Renal cortex interstitium (tissue), 15 donors: ENCODE data around the gene PABPC3. TPM values are rescaled to one million over a fixed set of nuclear protein-coding genes. Genes with fewer than 3 reads are reported as not detected.

Experiments used
- DNase-seq, 11 donors: peaks; one replicate each; pipeline ENCODE4 v3.0.0-alpha.2; 2013; ENCODE audit warnings: low read depth in 9 of 11, low spot score in 4 of 11; ENCODE audit errors: extremely low read depth in 1 of 11
- long read RNA-seq, 16 experiments: transcript quantifications; one replicate each; lab custom pipeline, GENCODE V29; 2026
- polyA plus RNA-seq, 3 donors: library from polyadenylated mRNA; unstranded; fragments of 120-200 nt; gene quantifications; one replicate each; pipeline ENCODE4 v1.2.1, GENCODE V29; 2013; ENCODE audit not compliant: insufficient read length in 3 of 3

The PABPC3 gene
- 1 to 10 TPM; 1.2 to 1.7 (median 1.3) TPM for polyA plus RNA-seq
- long read RNA-seq, donor 1: 0 reads
- long read RNA-seq, donor 2: 0 reads
- long read RNA-seq, donor 3, partial matches to known transcripts: 0 of 2 reads
- long read RNA-seq, donor 3, other reads (novel, unspliced or antisense): 0 of 2 reads
- long read RNA-seq, donor 4, partial matches to known transcripts: 0 of 1 reads
- long read RNA-seq, donor 4, other reads (novel, unspliced or antisense): 0 of 1 reads
- long read RNA-seq, donor 5: 0 reads
- long read RNA-seq, donor 6: 0 reads
- long read RNA-seq, donor 7: 0 reads
- long read RNA-seq, donor 8, partial matches to known transcripts: 0 of 2 reads
- long read RNA-seq, donor 8, other reads (novel, unspliced or antisense): 0 of 2 reads
- long read RNA-seq, donor 9: 0 reads
- long read RNA-seq, donor 10: 0 reads
- long read RNA-seq, donor 11, partial matches to known transcripts: 0 of 1 reads
- long read RNA-seq, donor 11, other reads (novel, unspliced or antisense): 0 of 1 reads
- long read RNA-seq, donor 12: 0 reads
- long read RNA-seq, donor 13: 0 reads
- long read RNA-seq, donor 14: 0 reads
- long read RNA-seq, donor 15, partial matches to known transcripts: 0 of 1 reads
- long read RNA-seq, donor 15, other reads (novel, unspliced or antisense): 0 of 1 reads
- long read RNA-seq, donor 16, partial matches to known transcripts: 0 of 1 reads
- long read RNA-seq, donor 16, other reads (novel, unspliced or antisense): 0 of 1 reads

DNA sequence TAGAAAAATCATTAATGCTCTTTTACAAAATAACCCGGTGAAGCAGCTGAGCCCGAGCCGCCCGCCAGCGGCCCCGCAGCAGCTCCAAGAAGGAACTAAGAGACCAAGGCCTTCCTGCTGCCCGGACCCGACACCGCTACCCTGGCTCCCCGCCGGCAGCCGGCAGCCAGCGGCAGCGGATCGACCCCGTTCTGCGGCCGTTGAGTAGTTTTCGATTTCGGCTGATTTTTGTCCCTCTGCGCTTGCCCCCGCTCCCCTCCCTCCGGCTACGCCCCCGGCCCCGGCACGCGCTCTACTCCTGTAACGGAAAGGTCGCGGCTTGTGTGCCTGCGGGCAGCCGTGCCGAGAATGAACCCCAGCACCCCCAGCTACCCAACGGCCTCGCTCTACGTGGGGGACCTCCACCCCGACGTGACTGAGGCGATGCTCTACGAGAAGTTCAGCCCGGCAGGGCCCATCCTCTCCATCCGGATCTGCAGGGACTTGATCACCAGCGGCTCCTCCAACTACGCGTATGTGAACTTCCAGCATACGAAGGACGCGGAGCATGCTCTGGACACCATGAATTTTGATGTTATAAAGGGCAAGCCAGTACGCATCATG, at the start of gene PABPC3:
PABPC3 (plus strand) TSS at position 286 of the 603 bp plus-strand sequence; CDS start at position 349, 63 bp downstream.
- peak in 2 of 11 donors; percentile 9 to 15 for DNase-seq

GRCh38 chr13:25046274-25046984, 49.5 kb upstream of the PABPC3 start:
- peak in 1 of 11 donors; percentile 8 for DNase-seq

GRCh38 chr13:25046985-25047511, 48.9 kb upstream of the PABPC3 start:
- peak in 7 of 11 donors; percentile 11 to 47 (median 29) for DNase-seq

DNA sequence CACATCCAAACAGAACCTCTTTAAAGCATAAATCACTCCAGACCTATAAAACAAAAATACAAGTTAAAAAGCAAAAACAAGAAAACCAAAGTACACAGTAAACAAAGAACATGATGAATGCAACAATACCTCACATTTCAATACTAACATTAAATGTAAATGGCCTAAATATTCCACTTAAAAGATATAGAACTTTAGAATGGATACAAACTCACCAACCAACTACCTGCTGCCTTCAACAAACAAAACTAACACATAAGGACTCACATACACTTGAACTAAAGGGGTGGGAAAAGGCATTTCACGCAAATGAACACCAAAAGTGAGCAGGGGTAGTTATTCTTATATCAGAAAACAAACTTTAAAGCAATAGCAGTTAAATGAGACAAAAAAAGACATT, 44.9 kb upstream of the PABPC3 start:
- no peak for DNase-seq

- DNase-seq: no peak
These were observed 36.8 kb upstream of the PABPC3 start for GRCh38 chr13:25059166-25059565.

DNA sequence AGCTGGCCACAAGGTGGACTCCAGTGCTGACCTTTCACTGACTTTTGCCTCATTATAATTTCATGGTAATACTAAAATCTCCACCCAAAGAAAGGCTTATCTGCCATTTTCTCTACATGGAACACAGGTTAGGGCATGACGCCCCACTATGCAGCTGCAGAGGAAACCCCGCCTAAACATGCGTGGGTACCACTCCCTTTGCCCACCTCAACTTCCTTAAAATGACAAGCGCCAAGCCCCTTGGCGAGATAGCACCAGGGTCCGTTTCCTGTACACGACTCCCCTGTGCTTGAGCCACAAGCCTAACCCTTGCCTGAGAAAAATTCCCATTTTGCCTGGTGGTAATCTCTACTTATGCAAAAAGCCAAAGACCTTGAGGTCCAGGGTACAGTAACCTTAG, 36.0 kb upstream of the PABPC3 start:
- no peak for DNase-seq

DNA sequence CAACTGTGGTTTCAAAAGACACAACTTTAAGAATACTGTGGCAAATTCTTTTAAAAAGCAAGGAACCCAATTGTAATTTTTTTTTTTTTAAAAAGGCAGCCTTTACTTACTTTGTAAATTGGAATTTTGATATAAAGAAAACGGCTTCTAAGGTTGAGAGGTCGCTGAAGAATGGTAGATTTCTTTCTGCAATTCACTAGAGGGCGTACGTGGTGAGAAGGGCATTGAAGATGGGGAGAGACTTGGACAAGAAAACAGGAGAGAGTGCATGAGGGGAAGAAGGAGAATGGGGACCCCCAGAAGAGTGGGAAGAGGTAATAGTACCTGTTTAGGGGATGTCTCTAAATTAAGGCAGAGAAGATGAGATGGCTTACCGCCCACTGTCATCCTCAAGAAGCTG, 33.5 kb upstream of the PABPC3 start:
- DNase-seq: no peak

DNA sequence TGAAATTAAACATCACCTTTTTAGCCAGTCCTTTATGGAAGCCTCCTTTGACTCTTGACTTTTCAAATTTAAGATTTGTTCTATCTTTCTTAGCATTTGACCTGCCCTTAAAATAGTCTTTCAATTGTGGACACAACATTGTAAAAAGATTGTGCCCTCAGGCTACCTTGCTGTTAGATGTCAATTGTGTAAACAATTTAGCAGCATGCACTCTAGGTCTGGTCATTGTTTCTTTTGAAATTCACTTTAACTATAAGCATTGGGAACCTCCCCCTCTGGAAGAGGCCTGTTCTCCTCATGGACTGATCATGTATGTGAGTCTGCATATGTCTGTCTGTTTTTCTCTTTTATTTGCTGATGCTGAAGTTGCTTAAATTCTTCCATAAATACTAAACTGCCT, 31.5 kb upstream of the PABPC3 start:
- no peak for DNase-seq

DNA sequence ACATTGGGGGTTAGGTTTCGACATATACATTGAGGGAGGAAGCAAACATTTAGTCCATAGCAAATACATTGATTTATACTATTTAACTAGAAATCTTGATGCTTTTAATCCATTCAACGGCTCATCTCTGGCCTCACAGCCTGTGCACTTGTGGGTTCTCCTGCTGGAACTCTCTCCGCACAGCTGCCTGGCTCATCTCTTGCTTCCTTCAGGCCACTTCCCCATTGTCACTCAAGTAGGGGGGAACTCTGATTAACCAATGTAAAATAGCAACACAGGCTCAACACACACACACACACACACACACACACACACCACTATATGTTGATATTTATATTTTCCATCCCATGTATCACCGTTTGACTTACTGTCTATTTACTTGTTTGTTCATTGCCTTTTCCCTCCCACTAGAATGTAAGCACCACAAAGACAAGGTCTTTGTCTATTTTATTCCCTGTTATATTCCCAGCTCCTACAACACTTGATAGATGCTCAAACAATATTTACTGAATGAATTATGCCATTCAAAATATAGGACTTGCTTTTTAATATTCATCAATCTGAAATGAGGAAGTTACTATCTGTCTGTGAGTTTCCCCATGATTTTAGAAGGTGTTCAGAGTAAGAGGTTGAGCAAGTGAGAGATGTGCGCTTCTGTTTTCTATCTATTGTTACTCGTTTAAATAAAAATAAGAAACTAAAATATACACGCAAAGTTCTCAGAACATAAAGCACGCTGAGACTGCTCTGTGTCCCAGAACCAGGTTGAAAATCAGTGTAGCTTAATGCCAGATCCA, 29.8 kb upstream of the PABPC3 start:
- no peak for DNase-seq

GRCh38 chr13:25067064-25067463, 28.9 kb upstream of the PABPC3 start:
- DNase-seq: no peak

GRCh38 chr13:25068810-25069209, 27.1 kb upstream of the PABPC3 start:
- no peak for DNase-seq

DNA sequence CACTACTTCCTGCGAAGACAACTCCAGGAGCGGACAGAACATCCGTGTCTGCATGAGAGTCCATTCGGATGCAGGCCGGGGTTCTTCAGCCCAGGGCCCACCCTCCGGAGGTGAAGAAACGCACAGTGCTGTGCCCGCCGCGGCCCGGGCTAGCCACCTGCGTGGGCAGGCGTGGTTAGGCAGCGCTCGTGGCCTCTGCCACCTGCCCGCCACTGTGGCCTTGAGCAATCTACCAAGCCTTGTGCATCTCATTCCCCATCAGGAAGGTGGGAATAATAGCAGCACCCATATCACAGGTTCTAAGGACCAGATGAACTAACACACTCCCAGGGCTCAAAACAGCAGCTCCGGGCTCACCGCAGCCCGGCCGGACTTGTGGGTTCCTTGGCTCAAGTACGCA, 26.7 kb upstream of the PABPC3 start:
- no peak for DNase-seq

- no peak for DNase-seq
These were observed 26.0 kb upstream of the PABPC3 start for GRCh38 chr13:25069911-25070310.

DNA sequence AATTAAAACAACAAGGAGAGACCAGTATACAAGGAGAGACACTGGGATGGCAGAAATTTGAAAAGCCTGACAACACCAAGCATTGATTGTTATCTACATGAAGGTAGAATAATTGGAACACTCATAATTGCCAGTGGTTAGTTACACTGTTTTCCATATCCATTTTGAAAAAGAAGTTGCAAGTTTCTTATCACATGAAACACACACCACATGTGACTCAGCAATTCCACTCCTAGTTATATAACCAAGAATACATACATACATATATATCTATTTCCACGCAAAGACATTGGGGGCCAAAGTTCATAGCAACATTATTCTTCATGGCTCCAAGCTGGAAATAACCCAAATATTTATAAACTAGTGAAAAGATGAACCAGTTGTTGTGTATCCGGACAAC, 15.2 kb upstream of the PABPC3 start:
- DNase-seq: no peak

- DNase-seq: no peak
These were observed 11.8 kb upstream of the PABPC3 start for GRCh38 chr13:25084096-25084495.

GRCh38 chr13:25085125-25085742, 10.7 kb upstream of the PABPC3 start:
- DNase-seq: peak in 10 of 11 donors; percentile 6 to 50 (median 18)

- no peak for DNase-seq
These were observed 7.2 kb upstream of the PABPC3 start for GRCh38 chr13:25088562-25089221.
